Hematopoietic multipotent progenitor cell treated with erythropoietin and hydrocortisone succinate and interleukin-3 and kit ligand, for 17 days (in vitro differentiated cells): Measurements from ENCODE around the gene SLC39A8.
A peak's percentile ranks its signal among the peaks of the same experiment; 100 is the strongest.
"Not testable (repeated sequence)": the region's sequence is repeated elsewhere in the genome, so short reads cannot be mapped to it uniquely, and the experiment has no call there.

ENCODE experiments used
- DNase-seq: peaks from one replicate; pipeline ENCODE4 v3.0.0-alpha.2; 2015; ENCODE audit warnings: low spot score

SLC39A8 gene

DNA sequence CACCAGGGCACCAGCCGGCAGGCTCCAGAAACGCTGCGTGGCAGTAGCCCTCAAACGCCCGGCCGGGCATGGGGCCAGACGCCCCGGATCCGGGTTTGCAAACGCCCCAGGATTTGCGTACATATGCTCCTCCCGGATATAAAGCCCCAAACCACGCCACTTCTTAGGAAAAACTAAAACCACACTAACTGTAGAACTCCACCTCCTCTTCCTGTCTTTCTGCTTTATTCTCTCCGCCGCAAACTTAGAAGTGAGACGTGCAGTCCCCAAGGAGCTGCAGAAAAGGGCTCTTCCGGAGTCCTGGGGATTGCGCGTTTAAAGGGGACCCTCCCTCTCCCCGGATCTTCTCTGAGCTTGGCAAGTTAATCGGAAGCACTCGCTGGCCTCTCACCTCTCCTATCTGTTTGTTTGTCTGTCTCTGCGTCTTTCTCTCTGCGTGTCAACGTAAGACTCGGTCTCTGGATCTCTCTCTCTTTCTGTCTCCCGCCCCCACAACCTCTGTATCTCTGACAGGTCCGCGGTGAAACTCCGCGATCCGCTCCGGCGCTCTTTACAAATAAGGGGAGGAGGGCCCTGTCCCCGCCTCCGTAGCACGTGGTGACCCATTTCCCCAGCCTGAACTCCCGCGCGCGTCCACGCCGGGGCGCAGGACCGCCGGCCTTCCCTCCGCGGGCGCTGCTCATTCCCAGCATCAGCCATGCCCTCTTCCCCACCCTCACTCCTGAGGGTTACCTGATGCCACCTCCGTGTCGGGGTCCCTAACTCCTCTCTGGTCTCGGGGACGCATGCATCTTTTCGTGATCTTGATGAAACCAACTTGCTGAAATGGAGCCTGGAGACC, at the start of gene SLC39A8:
Gene SLC39A8 (minus strand): TSS at position 529 of the 841 bp plus-strand sequence. CDS start 820 bp downstream, outside the sequence.
- peak; percentile 73 for DNase-seq

DNA sequence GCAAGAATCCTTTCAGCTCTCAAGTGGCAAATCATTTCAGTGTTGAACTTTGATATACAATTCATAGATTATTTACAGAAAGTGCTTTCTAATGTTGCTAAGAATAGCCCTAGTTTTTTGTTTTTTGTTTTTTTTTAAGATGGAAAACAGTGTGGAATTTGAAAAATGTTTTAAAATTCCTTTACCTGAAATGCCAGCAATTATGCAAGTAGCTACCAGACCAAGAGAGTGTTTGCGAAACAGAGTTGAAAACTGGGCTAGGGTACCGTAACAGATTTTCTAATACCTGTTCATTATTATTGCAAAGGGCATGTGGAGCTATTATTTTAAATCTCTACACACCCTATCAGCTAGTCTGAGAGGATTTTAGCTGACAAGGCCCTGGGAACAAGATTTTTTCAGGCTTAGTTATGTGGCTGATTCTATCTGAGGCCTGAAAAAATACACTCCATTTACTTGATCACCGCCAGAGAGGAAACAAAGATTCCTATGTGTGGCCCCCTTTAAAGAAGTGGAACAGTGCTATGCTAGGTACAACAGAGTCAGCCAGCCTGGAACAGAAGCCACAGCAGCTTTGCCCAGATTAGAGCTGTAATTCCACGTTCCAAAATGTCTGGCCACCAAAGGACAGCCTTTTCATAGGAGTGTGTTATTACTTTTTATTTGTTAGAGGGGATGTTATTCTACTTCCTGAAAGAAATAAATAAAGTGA, 46.9 kb upstream of the SLC39A8 start:
- DNase-seq, result no peak

- DNase-seq, result no peak
Observed at GRCh38 chr4:102390438-102390837, 45.2 kb upstream of the SLC39A8 start.

- no peak for DNase-seq
Observed at GRCh38 chr4:102388611-102389010, 43.3 kb upstream of the SLC39A8 start.

GRCh38 chr4:102387552-102388150, 42.4 kb upstream of the SLC39A8 start:
- no peak for DNase-seq

- no peak for DNase-seq
Observed at GRCh38 chr4:102386966-102387365, 41.7 kb upstream of the SLC39A8 start.

DNA sequence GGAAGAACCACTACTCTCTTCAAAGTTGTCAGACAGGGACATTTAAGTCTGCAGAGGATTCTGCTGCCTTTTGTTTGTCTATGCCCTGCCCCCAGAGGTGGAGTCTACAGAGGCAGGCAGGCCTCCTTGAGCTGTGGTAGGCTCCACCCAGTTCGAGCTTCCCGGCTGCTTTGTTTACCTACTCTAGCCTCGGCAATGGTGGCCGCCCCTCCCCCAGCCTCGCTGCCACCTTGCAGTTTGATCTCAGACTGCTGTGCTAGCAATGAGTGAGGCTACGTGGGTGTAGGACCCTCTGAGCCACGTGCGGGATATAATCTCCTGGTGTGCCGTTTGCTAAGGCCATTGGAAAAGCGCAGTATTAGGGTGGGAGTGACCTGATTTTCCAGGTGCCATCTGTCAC, 35.0 kb upstream of the SLC39A8 start:
- DNase-seq, result not testable (repeated sequence)

DNA sequence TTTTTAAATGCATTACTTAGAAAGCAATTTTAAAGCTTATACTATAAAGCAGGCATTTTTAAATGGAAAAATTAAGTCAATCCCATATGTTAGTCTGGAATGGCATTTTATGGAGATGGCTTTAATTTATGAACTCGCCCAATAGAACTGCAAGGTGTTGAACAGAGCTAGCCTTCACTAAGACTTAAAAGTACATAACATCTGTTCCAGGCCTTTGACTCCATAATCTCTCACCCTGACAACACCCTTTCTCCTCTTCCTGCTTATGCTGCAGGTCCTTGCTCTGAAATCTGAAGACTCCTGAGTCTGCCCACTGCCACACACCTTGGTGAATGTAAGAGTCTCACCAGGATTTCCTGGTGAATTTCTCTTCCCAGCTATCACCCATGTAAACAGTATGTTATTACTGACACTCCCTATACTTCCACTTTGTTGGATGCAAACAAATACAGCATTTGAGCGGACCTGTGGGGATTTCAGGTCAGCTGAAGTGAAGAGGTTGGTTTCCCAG, 17.7 kb upstream of the SLC39A8 start:
- no peak for DNase-seq

DNA sequence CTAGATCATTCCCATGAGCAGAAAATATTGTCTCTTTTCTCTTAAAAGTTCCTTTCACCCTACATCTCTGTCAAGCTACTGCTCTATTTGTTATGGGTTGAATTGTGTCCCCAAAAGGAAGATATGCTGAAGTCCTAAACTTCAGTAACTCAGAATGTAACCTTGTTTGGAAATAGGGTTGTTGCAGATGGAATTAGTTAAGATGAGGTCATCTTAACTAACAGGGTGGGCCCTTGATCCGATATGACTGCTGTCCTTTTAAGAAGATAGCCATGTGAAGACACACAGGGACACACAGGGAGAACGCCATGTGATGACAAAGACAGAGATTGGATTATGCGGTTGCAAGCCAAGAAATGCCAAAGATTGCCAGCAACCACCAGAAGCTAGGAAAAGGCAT, 12.8 kb upstream of the SLC39A8 start:
- DNase-seq, result no peak

DNA sequence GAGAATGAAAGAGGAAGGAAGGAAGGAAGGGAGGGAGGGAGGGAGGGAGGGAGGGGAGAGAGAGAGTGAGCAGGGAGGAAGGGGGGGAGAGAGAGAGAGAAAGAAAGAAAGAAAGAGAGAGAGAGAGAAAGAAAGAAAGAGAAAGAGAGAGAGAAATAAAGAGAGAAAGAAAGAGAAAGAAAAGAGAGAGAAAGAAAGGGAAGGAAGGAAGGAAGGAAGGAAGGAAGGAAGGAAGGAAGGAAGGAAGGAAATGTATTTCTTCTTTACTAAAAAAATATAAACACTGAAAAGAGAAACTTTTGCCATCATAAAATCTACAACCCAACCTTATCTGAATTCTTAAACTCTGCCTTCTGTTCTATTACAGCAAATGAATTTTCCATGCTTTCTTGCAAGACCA, 12.4 kb upstream of the SLC39A8 start:
- DNase-seq, result not testable (repeated sequence)

- DNase-seq, result no peak
Observed at GRCh38 chr4:102356562-102357202, 11.4 kb upstream of the SLC39A8 start.

GRCh38 chr4:102355748-102356147, 10.5 kb upstream of the SLC39A8 start:
- DNase-seq, result no peak

- no peak for DNase-seq
Observed at GRCh38 chr4:102354671-102355454, 9.6 kb upstream of the SLC39A8 start.

DNA sequence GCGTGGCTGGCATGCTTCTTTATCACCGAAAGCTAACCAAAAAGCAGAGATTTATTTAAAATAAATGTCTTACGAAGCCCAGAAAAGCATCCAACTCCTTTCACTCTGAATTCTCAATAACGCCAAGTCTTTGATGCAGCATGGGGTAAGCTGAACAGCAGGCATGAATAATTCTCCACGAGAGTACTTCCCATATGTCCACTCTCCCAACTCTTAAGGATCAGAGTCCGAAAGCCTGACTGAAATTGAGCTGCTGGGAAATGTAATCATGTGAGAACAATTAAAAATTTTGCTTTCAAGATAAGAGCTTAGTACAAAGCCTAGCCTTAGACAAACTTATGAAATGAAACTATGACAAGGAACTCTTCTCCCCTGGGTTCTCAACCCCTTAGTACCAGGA, 7.5 kb upstream of the SLC39A8 start:
- no peak for DNase-seq

- no peak for DNase-seq
Observed at GRCh38 chr4:102350634-102351033, 5.4 kb upstream of the SLC39A8 start.

GRCh38 chr4:102348701-102349100, 3.4 kb upstream of the SLC39A8 start:
- no peak for DNase-seq

DNA sequence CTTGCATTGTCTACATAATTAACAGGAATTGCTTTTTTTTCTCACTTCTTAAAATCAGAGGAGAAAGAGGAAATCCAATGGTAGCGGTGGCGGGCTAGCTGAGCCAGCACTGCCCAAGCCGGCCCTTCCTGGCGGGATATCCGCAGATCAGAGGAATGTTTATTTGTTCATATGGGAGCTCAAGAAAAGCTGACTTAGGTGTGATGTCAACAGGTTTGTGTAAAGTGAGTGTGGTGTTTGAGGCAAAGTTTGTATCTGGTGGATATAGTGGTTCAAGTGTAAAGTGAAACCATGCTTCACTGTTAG, 466 bp upstream of the SLC39A8 start:
- DNase-seq, result no peak

DNA sequence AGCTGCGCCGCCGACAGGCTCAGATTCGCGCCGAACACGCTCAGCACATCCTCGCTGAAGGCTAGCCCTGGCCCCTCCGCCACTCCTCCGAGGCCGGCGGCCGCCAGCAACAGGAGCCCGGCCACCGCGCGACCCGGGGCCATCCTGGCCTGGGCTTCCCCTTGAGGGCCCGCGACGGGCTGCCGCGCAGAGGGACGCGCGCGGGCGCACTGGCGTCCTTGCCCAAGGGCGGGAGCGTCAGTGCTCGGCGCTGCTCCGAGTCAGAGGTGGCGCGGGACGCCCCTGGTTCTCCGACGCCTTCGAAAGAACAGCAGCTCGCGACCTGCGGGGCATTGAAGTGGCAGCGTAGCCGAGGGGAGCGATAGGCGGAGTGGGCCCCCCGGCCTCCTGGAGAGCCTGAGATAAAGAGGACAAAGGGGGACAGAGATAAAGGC, 745 bp downstream of the SLC39A8 start:
- DNase-seq, result peak; percentile 54

DNA sequence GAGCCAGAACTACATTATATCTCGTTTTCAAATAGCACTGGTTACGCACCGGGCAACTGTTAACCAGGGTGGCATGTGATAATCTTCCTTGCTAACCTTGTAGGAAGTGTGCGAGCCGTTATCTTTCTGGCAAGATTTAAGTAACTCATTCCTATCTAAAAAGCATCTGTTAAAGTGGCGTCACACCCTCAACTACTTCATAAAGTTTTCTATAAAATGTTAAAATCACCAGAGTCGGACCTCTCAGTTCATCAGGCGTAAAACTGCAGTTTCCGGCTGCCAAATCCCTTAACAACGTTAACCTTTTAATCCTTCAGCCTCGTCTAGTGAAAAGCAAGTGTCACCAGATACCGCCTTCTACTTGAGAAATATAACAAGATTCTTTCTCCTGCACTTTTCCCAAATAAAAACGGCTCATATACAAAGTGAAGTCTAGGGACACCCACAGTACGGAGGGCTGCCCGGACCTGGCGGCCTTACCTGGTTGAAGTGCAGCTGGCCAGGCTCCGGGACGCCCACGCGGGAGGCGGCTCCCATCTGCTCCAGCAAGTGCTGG, 1.2 kb downstream of the SLC39A8 start:
- peak; percentile 72 for DNase-seq

GRCh38 chr4:102342404-102343074, 2.7 kb downstream of the SLC39A8 start:
- peak; percentile 64 for DNase-seq

GRCh38 chr4:102341201-102341600, 4.1 kb downstream of the SLC39A8 start:
- DNase-seq, result no peak
